Immature natural killer cell (primary cell): Measurements from ENCODE around the gene PRMT2. TPM values are rescaled to one million over a fixed set of nuclear protein-coding genes. Genes with fewer than 3 reads are reported as not detected.

ENCODE experiments used
- DNase-seq, 3 donors: peaks; one replicate each; pipeline ENCODE4 v3.0.0; 2022; ENCODE audit warnings: mixed read lengths in 1 of 3
- H3K27ac Mint-ChIP-seq, 6 donors: one replicate each; pipeline ENCODE4 v1.8.0; 2020; ENCODE audit warnings: mixed read lengths in 6 of 6, mild to moderate bottlenecking in 5 of 6, inconsistent platforms in 4 of 6, moderate library complexity in 3 of 6
- H3K27me3 Mint-ChIP-seq, 3 donors: one replicate each; pipeline ENCODE4 v1.8.0; 2020 to 2021; ENCODE audit warnings: low read depth in 3 of 3, mild to moderate bottlenecking in 3 of 3, mixed read lengths in 3 of 3, moderate library complexity in 3 of 3, inconsistent platforms in 1 of 3
- H3K36me3 Mint-ChIP-seq, 3 donors: one replicate each; pipeline ENCODE4 v1.8.0; 2020; ENCODE audit warnings: mixed read lengths in 3 of 3, inconsistent platforms in 2 of 3, mild to moderate bottlenecking in 2 of 3
- H3K4me1 Mint-ChIP-seq, 2 donors: one replicate each; pipeline ENCODE4 v1.8.0; 2020; ENCODE audit warnings: inconsistent platforms in 2 of 2, mild to moderate bottlenecking in 2 of 2, mixed read lengths in 2 of 2, moderate library complexity in 1 of 2
- H3K4me3 Mint-ChIP-seq, 5 donors: one replicate each; pipeline ENCODE4 v1.8.0; 2020; ENCODE audit warnings: mild to moderate bottlenecking in 5 of 5, mixed read lengths in 5 of 5, inconsistent platforms in 3 of 5, moderate library complexity in 3 of 5
- H3K9me3 Mint-ChIP-seq, 6 donors: one replicate each; pipeline ENCODE4 v1.8.0; 2020; ENCODE audit warnings: mild to moderate bottlenecking in 6 of 6, mixed read lengths in 6 of 6, inconsistent platforms in 4 of 6, moderate library complexity in 3 of 6
- polyA plus RNA-seq, 3 donors: library from polyadenylated mRNA; unstranded; fragments of 300-500 nt; fragmentation: Illumina TruSeq; gene quantifications; one replicate each; pipeline ENCODE4 v1.2.3, GENCODE V29; 2021

The PRMT2 gene
- polyA plus RNA-seq, 3 donors from 2014 or later: 386 to 451 (median 444) TPM

DNA sequence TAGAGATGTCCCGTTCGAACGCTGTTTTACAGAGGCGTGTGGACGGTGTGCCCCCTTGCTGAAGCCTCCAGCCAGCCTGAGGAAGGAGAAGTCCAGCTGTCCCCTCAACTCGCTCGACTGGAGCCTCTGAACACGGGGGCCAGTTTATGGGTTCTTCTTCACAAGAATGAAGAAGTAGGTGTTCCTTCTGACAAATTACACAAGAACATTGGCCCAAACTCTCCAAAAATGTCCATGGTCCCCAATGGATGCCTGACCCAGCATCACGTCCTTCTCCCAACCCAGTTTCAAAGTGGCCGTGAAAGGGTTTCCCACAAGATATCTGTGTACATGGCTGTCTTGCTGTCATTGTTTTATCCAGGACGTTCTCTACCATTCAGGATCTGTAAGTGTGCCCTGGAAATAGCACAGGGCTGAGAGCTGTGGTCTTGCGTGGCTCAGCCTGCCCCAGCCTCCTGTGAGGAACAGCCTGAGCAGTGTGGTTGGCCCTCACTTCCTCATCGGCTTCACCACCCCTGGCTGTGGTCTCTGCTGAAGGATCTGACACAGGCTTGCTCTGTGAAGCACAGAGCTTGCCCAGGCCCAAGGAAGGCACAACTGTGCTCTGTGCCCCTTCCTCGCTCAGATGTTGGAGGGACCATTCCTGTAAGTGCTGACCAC is 29.6 kb upstream of the PRMT2 start:
- peak overlapping the region; percentile 81 to 90 (median 82) for H3K4me3 Mint-ChIP-seq
- H3K27ac Mint-ChIP-seq: peak overlapping the region; percentile 88 to 96 (median 92)
- peaks cover 69 to 78% of the 10 kb centered on the region in 2 donors for H3K4me1 Mint-ChIP-seq
- H3K36me3 Mint-ChIP-seq: peaks cover 0 to 3% (median 0%) of the 10 kb centered on the region in 3 donors
- H3K27me3 Mint-ChIP-seq: peaks cover 0 to 5% (median 2%) of the 10 kb centered on the region in 3 donors
- peaks cover 0 to 2% (median 0%) of the 10 kb centered on the region in 6 donors for H3K9me3 Mint-ChIP-seq
- DNase-seq: peak; percentile 75 to 81 (median 80)

DNA sequence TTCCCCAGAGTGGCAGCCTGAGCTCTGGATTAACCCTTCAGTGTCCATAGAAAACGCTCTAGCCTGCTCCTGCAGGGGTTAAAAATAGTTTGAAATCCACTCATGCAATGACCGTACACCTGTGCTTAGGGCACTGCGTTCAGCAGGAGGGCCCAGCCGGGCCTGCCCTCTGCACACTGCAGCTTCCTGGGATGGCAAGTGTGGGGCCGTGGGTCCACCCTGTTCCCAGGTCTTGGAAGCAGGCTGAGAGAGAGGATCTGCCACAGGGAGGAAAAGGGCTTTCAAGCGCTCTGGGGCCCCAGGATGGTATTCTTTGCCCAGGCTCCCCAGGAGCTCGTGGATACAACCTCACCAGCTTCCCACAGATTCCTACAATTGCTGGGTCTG is 29.1 kb upstream of the PRMT2 start:
- H3K36me3 Mint-ChIP-seq: peaks cover 0 to 4% (median 0%) of the 10 kb centered on the region in 3 donors
- peaks cover 0 to 5% (median 2%) of the 10 kb centered on the region in 3 donors for H3K27me3 Mint-ChIP-seq
- peak overlapping the region; percentile 81 to 90 (median 82) for H3K4me3 Mint-ChIP-seq
- H3K9me3 Mint-ChIP-seq: peaks cover 0 to 2% (median 0%) of the 10 kb centered on the region in 6 donors
- no peak for DNase-seq
- peaks cover 70 to 80% of the 10 kb centered on the region in 2 donors for H3K4me1 Mint-ChIP-seq
- peak overlapping the region; percentile 88 to 96 (median 92) for H3K27ac Mint-ChIP-seq

DNA sequence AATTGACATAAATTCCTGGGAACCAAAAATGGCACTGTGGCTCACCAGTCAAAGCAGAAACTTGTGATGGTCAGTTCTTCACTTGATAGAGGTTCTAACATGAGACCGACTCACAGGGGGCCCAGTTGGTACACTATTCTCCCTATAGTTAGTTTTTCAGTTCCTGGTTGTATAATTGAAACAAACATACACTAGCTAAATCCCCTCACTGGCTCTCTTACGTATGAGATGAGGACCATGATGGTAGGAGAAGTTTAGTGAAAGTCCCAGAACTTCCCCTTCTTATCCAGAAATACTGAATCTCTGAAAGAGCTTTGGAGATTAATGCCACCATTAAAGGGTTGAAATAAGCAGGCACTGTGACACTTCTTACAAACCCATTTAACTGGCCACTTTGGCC is 27.8 kb upstream of the PRMT2 start:
- H3K36me3 Mint-ChIP-seq: peaks cover 0 to 6% (median 0%) of the 10 kb centered on the region in 3 donors
- peaks cover 0 to 5% (median 2%) of the 10 kb centered on the region in 3 donors for H3K27me3 Mint-ChIP-seq
- DNase-seq: no peak
- H3K4me1 Mint-ChIP-seq: peaks cover 69 to 73% of the 10 kb centered on the region in 2 donors
- H3K4me3 Mint-ChIP-seq: peak overlapping the region in 4 of 5 donors; percentile 38 to 64 (median 54)
- peaks cover 0 to 2% (median 0%) of the 10 kb centered on the region in 6 donors for H3K9me3 Mint-ChIP-seq
- H3K27ac Mint-ChIP-seq: peak overlapping the region; percentile 22 to 96 (median 91)

DNA sequence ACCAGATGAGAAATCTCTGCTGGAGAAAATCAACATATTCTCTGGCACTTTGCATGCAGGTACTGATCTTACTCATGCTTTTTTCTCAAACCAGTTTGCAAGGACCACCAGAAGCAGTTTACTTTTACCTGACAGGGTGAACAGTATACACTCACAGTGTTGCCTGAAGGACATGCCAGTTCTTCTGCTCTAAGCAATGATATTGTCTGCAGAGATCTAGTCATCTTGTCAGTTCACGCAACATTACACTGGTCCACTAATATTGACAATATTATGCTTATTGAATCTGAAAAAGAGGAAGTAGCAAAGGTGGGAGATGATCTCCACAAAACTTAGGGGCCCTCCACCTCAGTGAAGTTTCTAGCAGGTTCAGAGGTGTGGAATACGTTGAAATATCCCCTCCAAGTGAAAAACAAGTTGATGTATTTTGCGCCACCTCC is 26.8 kb upstream of the PRMT2 start:
- Mint-ChIP-seq H3K4me3 (peak overlapping the region in 1 of 5 donors; percentile 8), H3K9me3 (peaks cover 0 to 2% (median 0%) of the 10 kb centered on the region in 6 donors), H3K27me3 (peaks cover 0 to 5% (median 2%) of the 10 kb centered on the region in 3 donors), H3K27ac (peak overlapping the region in 4 of 6 donors; percentile 29 to 95 (median 91)), H3K36me3 (peaks cover 0 to 7% (median 0%) of the 10 kb centered on the region in 3 donors), H3K4me1 (peaks cover 68 to 72% of the 10 kb centered on the region in 2 donors)
- no peak for DNase-seq

DNA sequence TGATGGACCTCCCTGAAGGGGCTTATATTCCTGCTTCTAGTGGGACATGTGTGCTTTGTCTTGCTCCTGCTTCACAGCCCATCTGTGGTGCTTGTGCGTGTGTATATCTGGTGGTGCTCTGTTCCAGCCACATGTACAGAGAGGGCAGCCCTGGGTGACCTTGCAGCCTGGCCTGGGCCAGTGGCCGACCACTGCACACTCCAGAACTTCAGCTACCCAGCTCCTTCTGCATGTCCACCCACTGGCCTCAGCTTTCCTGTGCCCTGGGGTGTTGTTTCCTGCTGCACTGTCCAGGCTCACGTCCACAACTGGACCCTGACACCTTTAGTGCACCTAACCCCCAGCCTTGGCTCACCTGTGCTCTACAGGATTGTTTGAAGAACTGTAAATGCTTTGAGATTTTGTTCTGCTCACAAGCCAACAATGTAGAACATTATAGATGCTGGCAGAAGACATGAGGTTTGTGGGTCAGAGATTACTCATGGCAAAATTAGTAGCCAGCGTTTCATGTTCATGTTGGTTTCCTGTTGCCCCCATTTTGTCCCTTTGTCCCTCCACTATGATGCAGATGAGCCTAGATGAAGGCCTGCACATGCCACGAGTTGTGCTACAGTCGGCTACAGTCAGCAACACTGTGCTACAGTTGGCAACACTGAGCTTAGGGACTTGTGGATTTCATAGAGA is 25.3 kb upstream of the PRMT2 start:
- H3K9me3 Mint-ChIP-seq: peaks cover 0 to 2% (median 0%) of the 10 kb centered on the region in 6 donors
- peak overlapping the region; percentile 5 to 67 (median 41) for H3K27ac Mint-ChIP-seq
- DNase-seq: no peak
- H3K4me1 Mint-ChIP-seq: peaks cover 66 to 70% of the 10 kb centered on the region in 2 donors
- peak overlapping the region in 2 of 5 donors; percentile 9 to 61 for H3K4me3 Mint-ChIP-seq
- H3K36me3 Mint-ChIP-seq: peaks cover 0 to 7% (median 0%) of the 10 kb centered on the region in 3 donors
- H3K27me3 Mint-ChIP-seq: peaks cover 0 to 7% (median 2%) of the 10 kb centered on the region in 3 donors

DNA sequence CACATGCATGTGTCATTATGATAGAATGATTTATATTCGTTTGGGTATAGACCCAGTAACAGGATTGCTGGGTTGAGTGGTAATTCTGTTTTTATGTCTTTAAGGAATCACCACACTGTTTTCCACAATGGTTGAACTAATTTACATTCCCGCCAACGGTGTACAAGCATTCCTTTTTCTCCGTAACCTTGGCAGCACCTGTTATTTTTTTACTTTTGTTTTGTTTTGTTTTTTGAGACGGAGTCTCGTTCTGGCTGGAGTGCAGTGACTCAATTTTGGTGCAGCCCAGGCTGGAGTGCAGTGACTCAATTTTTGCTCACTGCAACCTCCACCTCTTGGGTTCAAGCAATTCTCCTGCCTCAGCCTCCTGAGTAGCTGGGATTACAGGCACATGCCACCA is 22.1 kb upstream of the PRMT2 start:
- no peak overlapping the region for H3K27ac Mint-ChIP-seq
- DNase-seq: no peak
- H3K27me3 Mint-ChIP-seq: peaks cover 0 to 2% (median 2%) of the 10 kb centered on the region in 3 donors
- H3K4me1 Mint-ChIP-seq: peaks cover 49 to 62% of the 10 kb centered on the region in 2 donors
- no peak overlapping the region for H3K4me3 Mint-ChIP-seq
- peaks cover 0 to 2% (median 0%) of the 10 kb centered on the region in 6 donors for H3K9me3 Mint-ChIP-seq
- H3K36me3 Mint-ChIP-seq: peaks cover 0 to 7% (median 5%) of the 10 kb centered on the region in 3 donors

DNA sequence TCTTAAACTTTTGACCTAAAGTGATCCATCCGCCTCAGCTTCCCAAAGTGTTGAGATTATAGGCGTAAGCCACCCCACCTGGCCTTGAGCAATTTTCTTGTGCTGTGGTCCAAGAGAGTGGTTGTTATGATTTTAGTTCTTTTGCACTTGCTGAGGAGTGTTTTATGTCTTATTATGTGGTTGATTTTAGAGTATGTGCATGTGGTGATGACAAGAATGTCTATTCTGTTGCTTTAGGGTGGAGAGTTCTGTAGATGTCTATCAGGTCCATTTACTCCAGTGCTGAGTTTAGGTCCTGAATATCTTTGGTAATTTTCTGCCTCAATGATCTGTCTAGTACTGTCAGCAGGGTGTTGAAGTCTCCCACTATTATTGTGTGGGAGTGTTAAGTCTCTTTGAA is 19.4 kb upstream of the PRMT2 start:
- Mint-ChIP-seq H3K9me3 (no peaks in the 10 kb centered on the region), H3K4me1 (peaks cover 44 to 60% of the 10 kb centered on the region in 2 donors), H3K4me3 (no peak overlapping the region)

DNA sequence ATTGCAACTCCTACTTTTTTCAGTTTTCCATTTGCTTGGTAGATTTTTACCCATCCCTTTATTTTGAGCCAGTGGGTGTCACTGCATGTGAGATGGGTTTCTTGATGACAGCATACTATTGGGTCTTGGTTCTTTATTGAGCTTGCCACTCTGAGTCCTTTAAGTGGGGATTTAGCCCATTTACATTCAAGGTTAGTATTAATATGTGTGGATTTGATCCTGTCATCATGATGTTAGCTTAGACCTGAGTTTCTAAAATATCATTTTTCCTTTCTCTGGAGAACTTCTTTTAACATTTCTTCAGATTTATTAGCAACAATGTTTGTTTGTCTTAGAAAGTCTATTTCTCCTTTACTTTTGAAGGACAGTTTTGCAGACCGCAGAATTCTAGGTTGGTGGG is 18.8 kb upstream of the PRMT2 start:
- Mint-ChIP-seq H3K27ac (peak overlapping the region in 1 of 6 donors; percentile 40), H3K9me3 (no peaks in the 10 kb centered on the region), H3K36me3 (peaks cover 0 to 8% (median 5%) of the 10 kb centered on the region in 3 donors), H3K27me3 (peaks cover 0 to 3% (median 2%) of the 10 kb centered on the region in 3 donors), H3K4me1 (peaks cover 50 to 66% of the 10 kb centered on the region in 2 donors), H3K4me3 (no peak overlapping the region)
- no peak for DNase-seq

More for the DNA sequence above, 19.4 kb upstream of the PRMT2 start:
- Mint-ChIP-seq H3K36me3 (peaks cover 0 to 8% (median 5%) of the 10 kb centered on the region in 3 donors), H3K27ac (peak overlapping the region in 2 of 6 donors; percentile 8 to 83), H3K27me3 (peaks cover 0 to 3% (median 2%) of the 10 kb centered on the region in 3 donors)
- no peak for DNase-seq

DNA sequence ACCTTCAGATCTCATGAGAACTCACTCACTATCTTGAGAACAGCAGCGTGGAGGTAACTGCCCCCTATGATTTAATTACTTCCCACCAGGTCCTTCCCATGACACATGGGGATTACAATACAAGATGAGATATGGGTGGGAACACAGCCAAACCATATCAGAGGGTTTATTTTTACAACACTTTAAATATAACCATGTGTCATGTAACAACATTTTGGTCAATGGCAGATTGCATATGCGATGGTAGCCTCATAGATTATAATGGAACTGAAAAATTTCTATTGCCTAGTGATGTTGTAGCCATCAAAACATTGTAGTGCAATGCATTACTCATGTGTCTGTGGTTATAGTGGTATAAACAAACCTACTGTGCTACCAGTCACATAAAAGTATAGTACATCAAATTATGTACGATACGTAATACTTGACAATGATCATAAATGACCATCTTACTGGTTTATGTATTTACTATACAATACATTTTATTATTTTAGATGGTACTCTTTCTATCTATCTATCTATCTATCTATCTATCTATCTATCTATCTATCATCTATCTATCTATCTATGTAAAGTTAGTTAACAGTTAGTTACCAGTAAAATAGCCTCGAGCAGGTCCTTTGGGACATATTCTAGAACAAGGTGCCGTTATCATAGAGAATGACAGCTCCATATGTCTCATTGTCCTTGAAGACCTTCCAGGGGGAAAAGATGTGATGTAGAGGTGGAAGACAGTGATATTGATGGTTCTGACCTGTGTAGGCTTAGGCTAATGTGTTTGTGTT is 18.0 kb upstream of the PRMT2 start:
- H3K36me3 Mint-ChIP-seq: peaks cover 0 to 8% (median 5%) of the 10 kb centered on the region in 3 donors

DNA sequence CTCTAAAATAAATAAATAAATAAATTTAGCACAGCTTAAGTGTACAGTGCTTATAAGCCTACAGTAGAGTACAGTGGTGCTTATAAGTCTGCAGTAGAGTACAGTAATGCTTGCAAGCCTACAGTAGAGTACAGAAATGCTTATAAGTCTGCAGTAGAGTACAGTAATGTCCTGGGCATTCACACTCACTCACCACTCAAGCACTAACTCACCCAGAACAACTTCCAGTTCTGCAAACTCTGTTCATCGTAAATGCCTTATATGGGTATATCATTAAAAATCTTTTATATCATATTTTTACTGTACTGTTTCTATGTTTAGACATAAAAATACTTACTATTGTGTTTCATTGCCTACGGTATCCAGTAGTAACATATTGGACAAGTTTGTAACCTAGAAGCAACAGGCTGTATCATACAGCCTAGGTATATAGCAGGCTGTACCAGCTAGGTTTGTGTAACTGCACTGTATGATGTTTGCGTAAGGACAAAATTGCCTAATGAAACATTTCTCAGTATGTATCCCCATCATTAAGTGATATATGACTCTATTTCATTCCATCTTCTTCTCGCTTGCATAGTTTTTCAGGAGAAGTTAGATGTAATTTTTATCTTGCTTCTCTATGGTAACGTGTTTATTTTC is 16.6 kb upstream of the PRMT2 start:
- Mint-ChIP-seq H3K27ac (peak overlapping the region in 3 of 6 donors; percentile 97 to 99 (median 99)), H3K27me3 (peaks cover 5 to 12% (median 9%) of the 10 kb centered on the region in 3 donors), H3K4me3 (peak overlapping the region in 1 of 5 donors; percentile 29), H3K9me3 (no peaks in the 10 kb centered on the region), H3K36me3 (peaks cover 0 to 5% (median 5%) of the 10 kb centered on the region in 3 donors), H3K4me1 (peaks cover 64 to 82% of the 10 kb centered on the region in 2 donors)
- DNase-seq: no peak

More for the DNA sequence above, 18.0 kb upstream of the PRMT2 start:
- H3K4me1 Mint-ChIP-seq: peaks cover 58 to 74% of the 10 kb centered on the region in 2 donors
- H3K9me3 Mint-ChIP-seq: no peaks in the 10 kb centered on the region
- H3K4me3 Mint-ChIP-seq: no peak overlapping the region
- H3K27me3 Mint-ChIP-seq: peaks cover 5 to 9% (median 7%) of the 10 kb centered on the region in 3 donors
- DNase-seq: peak in 1 of 3 donors; percentile 38
- peak overlapping the region in 4 of 6 donors; percentile 40 to 79 (median 66) for H3K27ac Mint-ChIP-seq

DNA sequence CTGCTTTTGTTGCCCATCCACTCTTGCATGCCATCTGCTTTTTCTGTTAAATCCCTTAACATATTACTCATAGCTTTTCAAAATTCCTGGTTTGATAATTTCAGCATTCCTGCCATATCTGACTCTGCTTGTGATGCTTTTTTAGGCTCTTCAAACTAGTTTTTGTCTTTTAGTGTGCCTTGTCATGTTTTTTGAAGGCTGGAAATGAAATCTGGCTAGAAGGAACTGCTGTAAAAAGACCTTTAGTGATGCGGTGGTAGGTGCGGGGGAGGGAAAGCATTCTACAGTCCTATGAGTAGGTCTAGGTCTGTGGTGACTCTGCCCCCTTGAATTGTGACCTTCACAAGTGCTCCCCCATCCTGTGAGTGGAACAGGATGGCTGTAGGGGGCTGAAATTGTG is 15.6 kb upstream of the PRMT2 start:
- peak overlapping the region in 1 of 5 donors; percentile 4 for H3K4me3 Mint-ChIP-seq
- no peaks in the 10 kb centered on the region for H3K9me3 Mint-ChIP-seq
- H3K27ac Mint-ChIP-seq: peak overlapping the region; percentile 95 to 100 (median 98)
- DNase-seq: no peak
- H3K27me3 Mint-ChIP-seq: peaks cover 5 to 12% (median 9%) of the 10 kb centered on the region in 3 donors
- H3K4me1 Mint-ChIP-seq: peaks cover 56 to 78% of the 10 kb centered on the region in 2 donors
- peaks cover 0 to 5% (median 5%) of the 10 kb centered on the region in 3 donors for H3K36me3 Mint-ChIP-seq

DNA sequence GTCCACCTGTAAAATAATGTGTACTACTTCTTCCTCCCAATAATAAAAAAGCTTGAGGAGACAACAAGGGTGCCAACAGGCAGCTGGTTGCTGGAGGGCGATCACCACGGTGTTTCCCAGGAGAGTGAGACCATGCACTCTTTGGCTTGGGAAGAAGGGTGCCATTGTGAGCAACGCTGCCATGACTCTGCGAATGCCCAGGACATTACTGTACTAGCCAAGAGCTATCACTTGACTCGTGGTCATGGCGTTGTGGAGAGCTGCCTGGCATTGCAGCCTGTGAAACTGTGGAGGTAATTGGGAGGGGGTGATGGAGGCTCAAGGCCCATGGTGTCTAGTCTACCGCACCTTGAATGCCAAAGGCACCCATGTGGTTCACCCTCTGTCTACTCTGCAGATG is 14.6 kb upstream of the PRMT2 start:
- H3K4me1 Mint-ChIP-seq: peaks cover 55 to 82% of the 10 kb centered on the region in 2 donors
- H3K9me3 Mint-ChIP-seq: peaks cover 0 to 6% (median 2%) of the 10 kb centered on the region in 6 donors
- H3K27ac Mint-ChIP-seq: peak overlapping the region; percentile 95 to 100 (median 98)
- peaks cover 5 to 12% (median 9%) of the 10 kb centered on the region in 3 donors for H3K27me3 Mint-ChIP-seq
- H3K36me3 Mint-ChIP-seq: peaks cover 0 to 5% (median 5%) of the 10 kb centered on the region in 3 donors
- peak overlapping the region; percentile 24 to 71 (median 58) for H3K4me3 Mint-ChIP-seq
- no peak for DNase-seq
